H9 (cell line): Measurements from ENCODE around the gene SERPINA3. TPM values are rescaled to one million over a fixed set of nuclear protein-coding genes. Genes with fewer than 3 reads are reported as not detected.

Experiments
- DNase-seq: peaks from one replicate; pipeline ENCODE4 v3.0.0-alpha.2; 2017
- H2AFZ ChIP-seq: one replicate; pipeline ENCODE4 v1.6.1; 2013; ENCODE audit warnings: mild to moderate bottlenecking, low read length, control low read depth, moderate library complexity
- H2AK5ac ChIP-seq: 2 replicates; pipeline ENCODE4 v1.6.1; 2013; ENCODE audit warnings: low read length, control low read depth, mixed read lengths; ENCODE audit not compliant: insufficient read length
- H2BK120ac ChIP-seq: one replicate; pipeline ENCODE4 v1.6.1; 2013; ENCODE audit warnings: low read depth, mild to moderate bottlenecking, low read length, control low read depth, inconsistent platforms; ENCODE audit not compliant: poor library complexity, severe bottlenecking
- H2BK12ac ChIP-seq: 2 replicates; pipeline ENCODE4 v1.6.1; 2013; ENCODE audit warnings: low read length, control low read depth, mixed read lengths, low read depth; ENCODE audit not compliant: insufficient read length
- H2BK15ac ChIP-seq: 2 replicates; pipeline ENCODE4 v1.6.1; 2013; ENCODE audit warnings: low read depth, low read length, control low read depth
- H2BK20ac ChIP-seq: one replicate; pipeline ENCODE4 v1.6.1; 2013; ENCODE audit warnings: low read depth, mild to moderate bottlenecking, low read length, control low read depth, inconsistent platforms; ENCODE audit not compliant: poor library complexity, severe bottlenecking
- H2BK5ac ChIP-seq: 2 replicates; pipeline ENCODE4 v1.6.1; 2013; ENCODE audit warnings: low read length, control low read depth, mixed read lengths; ENCODE audit not compliant: insufficient read length
- H3K14ac ChIP-seq: 2 replicates; pipeline ENCODE4 v1.6.1; 2013; ENCODE audit warnings: low read length, control low read depth; ENCODE audit not compliant: insufficient read depth
- H3K18ac ChIP-seq: 2 replicates; pipeline ENCODE4 v1.6.1; 2013; ENCODE audit warnings: low read depth, mild to moderate bottlenecking, mixed read lengths, low read length, control low read depth; ENCODE audit not compliant: insufficient read length
- H3K23ac ChIP-seq: 2 replicates; pipeline ENCODE4 v1.6.1; 2013; ENCODE audit warnings: low read length, control low read depth, mixed read lengths, low read depth; ENCODE audit not compliant: insufficient read length
- H3K23me2 ChIP-seq: 2 replicates; pipeline ENCODE4 v1.6.1; 2013; ENCODE audit warnings: low read depth, mild to moderate bottlenecking, mixed read lengths, low read length, control low read depth; ENCODE audit not compliant: insufficient read length, poor library complexity, severe bottlenecking
- H3K27ac ChIP-seq: 2 replicates; pipeline ENCODE4 v1.5.1; 2013; ENCODE audit warnings: low read length, control low read depth, mixed read lengths, low read depth; ENCODE audit not compliant: insufficient read length
- H3K27me3 ChIP-seq: 2 replicates; pipeline ENCODE4 v1.6.1; 2013; ENCODE audit warnings: low read length, control low read depth, inconsistent platforms; ENCODE audit not compliant: insufficient read depth
- H3K4ac ChIP-seq: 2 replicates; pipeline ENCODE4 v1.6.1; 2013; ENCODE audit warnings: low read depth, mild to moderate bottlenecking, control low read depth, inconsistent platforms, low read length, moderate library complexity
- H3K4me1 ChIP-seq: 2 replicates; pipeline ENCODE4 v1.6.1; 2013; ENCODE audit warnings: low read length, control low read depth, inconsistent platforms; ENCODE audit not compliant: insufficient read depth
- H3K4me2 ChIP-seq: 2 replicates; pipeline ENCODE4 v1.6.1; 2013; ENCODE audit warnings: low read length, control low read depth, mixed read lengths; ENCODE audit not compliant: insufficient read length, insufficient read depth
- H3K56ac ChIP-seq: 2 replicates; pipeline ENCODE4 v1.6.1; 2013; ENCODE audit warnings: low read depth, mild to moderate bottlenecking, mixed read lengths, low read length, control low read depth; ENCODE audit not compliant: insufficient read length
- H3K79me1 ChIP-seq: 2 replicates; pipeline ENCODE4 v1.6.1; 2013; ENCODE audit warnings: low read depth, mild to moderate bottlenecking, moderate library complexity, low read length, control low read depth, inconsistent platforms; ENCODE audit not compliant: insufficient read depth, poor library complexity, severe bottlenecking
- H3K79me2 ChIP-seq: 2 replicates; pipeline ENCODE4 v1.6.1; 2013; ENCODE audit warnings: low read length, control low read depth, inconsistent platforms; ENCODE audit not compliant: insufficient read depth
- H3K9ac ChIP-seq: 2 replicates; pipeline ENCODE4 v1.6.1; 2013; ENCODE audit warnings: low read length, control low read depth, mixed read lengths; ENCODE audit not compliant: insufficient read length; ENCODE audit errors: extremely low read depth
- H3K9me3 ChIP-seq: one replicate; pipeline ENCODE4 v1.6.1; 2013; ENCODE audit warnings: low read depth, low read length, inconsistent platforms; ENCODE audit not compliant: control insufficient read depth
- H3T11ph ChIP-seq: one replicate; pipeline ENCODE4 v1.6.1; 2013; ENCODE audit warnings: mild to moderate bottlenecking, low read length, control low read depth, inconsistent platforms
- H4K20me1 ChIP-seq: one replicate; pipeline ENCODE4 v1.6.1; 2013; ENCODE audit not compliant: control insufficient read depth, insufficient read length, insufficient read depth
- H4K5ac ChIP-seq: 2 replicates; pipeline ENCODE4 v1.6.1; 2013; ENCODE audit warnings: low read depth, mild to moderate bottlenecking, mixed read lengths, low read length, control low read depth; ENCODE audit not compliant: insufficient read length
- H4K8ac ChIP-seq: replicated peaks from 2 replicates; pipeline ENCODE4 v1.6.1; 2013; ENCODE audit warnings: low read length, control low read depth, mixed read lengths, low read depth; ENCODE audit not compliant: insufficient read length
- H4K91ac ChIP-seq: 2 replicates; pipeline ENCODE4 v1.6.1; 2013; ENCODE audit warnings: low read depth, mild to moderate bottlenecking, moderate library complexity, mixed read lengths, low read length, control low read depth; ENCODE audit not compliant: insufficient read length
- H3K27ac Mint-ChIP-seq, 3 experiments: 2 replicates in 2 of 3; 3 replicates in 1 of 3; pipeline ENCODE4 v1.8.0; 2020 to 2021; ENCODE audit warnings: mixed read lengths in 3 of 3, mild to moderate bottlenecking in 1 of 3, moderate library complexity in 1 of 3
- H3K27me3 Mint-ChIP-seq: 2 replicates; pipeline ENCODE4 v1.8.0; 2021; ENCODE audit warnings: low read depth, mild to moderate bottlenecking, moderate library complexity, mixed read lengths
- H3K36me3 Mint-ChIP-seq, 3 experiments: 2 replicates in 2 of 3; 3 replicates in 1 of 3; pipeline ENCODE4 v1.8.0; 2020 to 2021; ENCODE audit warnings: low read depth in 3 of 3, mixed read lengths in 3 of 3; ENCODE audit not compliant: insufficient read depth in 1 of 3
- H3K4me1 Mint-ChIP-seq, 2 experiments: 2 replicates each; pipeline ENCODE4 v1.8.0; 2020; ENCODE audit warnings: mixed read lengths in 2 of 2
- H3K4me3 Mint-ChIP-seq, 2 experiments: 2 replicates in 1 of 2; 3 replicates in 1 of 2; pipeline ENCODE4 v1.8.0; 2020 to 2021; ENCODE audit warnings: mild to moderate bottlenecking in 2 of 2, mixed read lengths in 2 of 2, moderate library complexity in 1 of 2
- H3K9me3 Mint-ChIP-seq, 2 experiments: 2 replicates in 1 of 2; 3 replicates in 1 of 2; pipeline ENCODE4 v1.8.0; 2020; ENCODE audit warnings: mild to moderate bottlenecking in 2 of 2, mixed read lengths in 2 of 2, moderate library complexity in 1 of 2
- CTCF ChIP-seq: fragments of 200-600 bp; sonication (generic); conservative IDR thresholded peaks from 3 replicates; pipeline ENCODE4 v1.8.0; 2021; ENCODE audit warnings: antibody characterized with exemption, mild to moderate bottlenecking
- WGBS: extraction: QIAGEN DNeasy Blood & Tissue Kit; methylation state at CpG from one replicate; pipeline ENCODE4 v1.1.7; 2013; ENCODE audit warnings: missing lambda C conversion rate, low lambda C conversion rate, mixed read lengths; ENCODE audit not compliant: insufficient read length; ENCODE audit errors: extremely low coverage; 5-methylcytosine and 5-hydroxymethylcytosine counted together
- total RNA-seq: library from RNA; stranded (reverse); gene quantifications from 2 replicates; pipeline ENCODE4 v1.2.1, GENCODE V29; 2021

Gene SERPINA3
- total RNA-seq, 1 experiment from 2014 or later, result not detected

GRCh38 chr14:94571395-94571794, 40.8 kb upstream of the SERPINA3 start:
- Histone ChIP-seq H3K9ac (no peak overlapping the region), H3K9me3 (no peaks in the 10 kb centered on the region), H3K56ac (no peak overlapping the region), H3K4me1 (no peaks in the 10 kb centered on the region), H2AK5ac (no peak overlapping the region), H2BK5ac (no peak overlapping the region), H3K79me1 (no peaks in the 10 kb centered on the region), H3K27me3 (no peaks in the 10 kb centered on the region), H3K79me2 (no peaks in the 10 kb centered on the region), H2BK120ac (no peak overlapping the region), H2AFZ (no peak overlapping the region), H3K4me2 (no peak overlapping the region), H2BK15ac (no peak overlapping the region), H3T11ph (no peak overlapping the region), H3K18ac (no peak overlapping the region), H3K4ac (no peak overlapping the region), H3K14ac (no peak overlapping the region), H3K23ac (no peak overlapping the region), H4K8ac (no peak overlapping the region), H2BK20ac (no peak overlapping the region), H4K91ac (no peak overlapping the region), H3K23me2 (no peaks in the 10 kb centered on the region), H3K27ac (no peak overlapping the region), H4K20me1 (no peaks in the 10 kb centered on the region), H4K5ac (no peak overlapping the region), H2BK12ac (no peak overlapping the region)
- no peak for DNase-seq
- H3K27me3 Mint-ChIP-seq, result peaks cover 17% of the 10 kb centered on the region
- WGBS, result no CpG with 5 or more reads among the region's 7 CpGs
- no peaks in the 10 kb centered on the region for H3K4me1 Mint-ChIP-seq
- no peak for TF ChIP-seq CTCF
- H3K9me3 Mint-ChIP-seq, result no peaks in the 10 kb centered on the region
- no peaks in the 10 kb centered on the region for H3K36me3 Mint-ChIP-seq
- H3K27ac Mint-ChIP-seq, result no peak overlapping the region
- H3K4me3 Mint-ChIP-seq, result no peak overlapping the region
